ENCODE measurements around the gene PDS5B.
"Not testable (repeated sequence)": the region's sequence is repeated elsewhere in the genome, so short reads cannot be mapped to it uniquely, and the experiment has no call there.

PDS5B gene

GRCh38 chr13:32728327-32728726 is 142.1 kb downstream of the PDS5B start:
- DNase-seq = no peak

- not testable (repeated sequence) for DNase-seq
Measured at GRCh38 chr13:32729097-32729496, 142.8 kb downstream of the PDS5B start.

- DNase-seq = no peak
Measured at GRCh38 chr13:32731074-32731473, 144.8 kb downstream of the PDS5B start.

GRCh38 chr13:32731576-32731975 is 145.3 kb downstream of the PDS5B start:
- DNase-seq = no peak

- no peak for DNase-seq
Measured at GRCh38 chr13:32733690-32734089, 147.4 kb downstream of the PDS5B start.

- peak; percentile 84 for DNase-seq
Measured at GRCh38 chr13:32734511-32734910, 148.3 kb downstream of the PDS5B start.

GRCh38 chr13:32735859-32736258 is 149.6 kb downstream of the PDS5B start:
- no peak for DNase-seq

GRCh38 chr13:32736648-32737047 is 150.4 kb downstream of the PDS5B start:
- DNase-seq = no peak

- DNase-seq = no peak
Measured at GRCh38 chr13:32737111-32737571, 150.9 kb downstream of the PDS5B start.

- DNase-seq = no peak
Measured at GRCh38 chr13:32737679-32738078, 151.4 kb downstream of the PDS5B start.

GRCh38 chr13:32745509-32745908 is 159.3 kb downstream of the PDS5B start:
- DNase-seq = no peak

- peak; percentile 3 for DNase-seq
Measured at GRCh38 chr13:32746474-32746873, 160.2 kb downstream of the PDS5B start.

- no peak for DNase-seq
Measured at GRCh38 chr13:32748305-32748704, 162.1 kb downstream of the PDS5B start.

- DNase-seq = no peak
Measured at GRCh38 chr13:32751340-32751739, 165.1 kb downstream of the PDS5B start.

- no peak for DNase-seq
Measured at GRCh38 chr13:32752311-32752710, 166.1 kb downstream of the PDS5B start.

GRCh38 chr13:32752997-32753606 is 166.8 kb downstream of the PDS5B start:
- DNase-seq = no peak

- no peak for DNase-seq
Measured at GRCh38 chr13:32754179-32754578, 167.9 kb downstream of the PDS5B start.

- DNase-seq = no peak
Measured at GRCh38 chr13:32759152-32759551, 172.9 kb downstream of the PDS5B start.

- no peak for DNase-seq
Measured at GRCh38 chr13:32761472-32761871, 175.2 kb downstream of the PDS5B start.

- no peak for DNase-seq
Measured at GRCh38 chr13:32779119-32779518, 192.9 kb downstream of the PDS5B start.

- DNase-seq = no peak
Measured at GRCh38 chr13:32781906-32782305, 195.7 kb downstream of the PDS5B start.

- peak; percentile 59 for DNase-seq
Measured at GRCh38 chr13:32783067-32783466, 196.8 kb downstream of the PDS5B start.

GRCh38 chr13:32790731-32791130 is 204.5 kb downstream of the PDS5B start:
- DNase-seq = peak; percentile 7

- no peak for DNase-seq
Measured at GRCh38 chr13:32791545-32792172, 205.4 kb downstream of the PDS5B start.

- no peak for DNase-seq
Measured at GRCh38 chr13:32796754-32797153, 210.5 kb downstream of the PDS5B start.

All from fibroblast of skin of right biceps (primary cell).